ENCODE results near the gene CACNB1.

Gene CACNB1

GRCh38 chr17:39141915-39142664 lies 55.4 kb downstream of the CACNB1 start:
- no peak overlapping the region for H3K18ac ChIP-seq (ENCODE audit: low read length)

GRCh38 chr17:39141294-39141693 lies 56.2 kb downstream of the CACNB1 start:
- no peak for DNase-seq
- no peak overlapping the region for H3K14ac ChIP-seq (ENCODE audit: low read length)
- H3K4ac ChIP-seq (ENCODE audit: low read depth, low read length): no peak overlapping the region
- no peak overlapping the region for H2BK5ac ChIP-seq (ENCODE audit: low read depth, low read length, poor library complexity)
- no peak overlapping the region for H4K91ac ChIP-seq (ENCODE audit: low read depth, low read length)
- no peak overlapping the region for H2AK5ac ChIP-seq (ENCODE audit: low read length)
- no peak overlapping the region for H3K18ac ChIP-seq (ENCODE audit: low read length)
- no peaks in the 10 kb centered on the region for H3K9me3 ChIP-seq (ENCODE audit: insufficient read depth, low read depth, low read length)
- WGBS (ENCODE audit: extremely low coverage, insufficient coverage, insufficient read length): no CpG with 5 or more reads among the region's 5 CpGs
- no peak overlapping the region for H4K8ac ChIP-seq (ENCODE audit: low read depth, low read length)
- H3K79me1 ChIP-seq (ENCODE audit: low read length): no peaks in the 10 kb centered on the region
- no peaks in the 10 kb centered on the region for H3K36me3 ChIP-seq (ENCODE audit: control insufficient read depth in 1 of 2, insufficient read depth in 2 of 2, low read length in 2 of 2)
- no peak overlapping the region for H3K4me2 ChIP-seq (ENCODE audit: low read length)
- no peak overlapping the region for H3K23ac ChIP-seq (ENCODE audit: low read length)
- peaks cover 7% of the 10 kb centered on the region in 2 experiments for H3K4me1 ChIP-seq (ENCODE audit: control insufficient read depth in 1 of 2, insufficient read depth in 2 of 2, low read length in 2 of 2)
- no peaks in the 10 kb centered on the region for H3K27me3 ChIP-seq (ENCODE audit: insufficient read depth, low read length)
- no peak overlapping the region for H3K9ac ChIP-seq (ENCODE audit: low read length)
- no peak overlapping the region for H2BK12ac ChIP-seq (ENCODE audit: low read length)
- H3K4me3 ChIP-seq (ENCODE audit: low read depth, low read length): no peak overlapping the region
- H2BK120ac ChIP-seq (ENCODE audit: insufficient read depth, low read length, poor library complexity): no peak overlapping the region
- H3K27ac ChIP-seq (ENCODE audit: low read depth, low read length): no peak overlapping the region
- no peaks in the 10 kb centered on the region for H3K79me2 ChIP-seq (ENCODE audit: control insufficient read depth, insufficient read depth, low read length, poor library complexity)
- no peak overlapping the region for H4K12ac ChIP-seq (ENCODE audit: low read depth, low read length)
- no peak overlapping the region for H2AFZ ChIP-seq (ENCODE audit: insufficient read depth, low read length, poor library complexity)

More at GRCh38 chr17:39141915-39142664, 55.4 kb downstream of the CACNB1 start:
- Histone ChIP-seq H3K4me1 (ENCODE audit: control insufficient read depth in 1 of 2, insufficient read depth in 2 of 2, low read length in 2 of 2) (peaks cover 7% of the 10 kb centered on the region in 2 experiments), H2AFZ (ENCODE audit: insufficient read depth, low read length, poor library complexity) (no peak overlapping the region), H4K8ac (ENCODE audit: low read depth, low read length) (no peak overlapping the region), H3K14ac (ENCODE audit: low read length) (no peak overlapping the region), H3K27ac (ENCODE audit: low read depth, low read length) (no peak overlapping the region), H3K4ac (ENCODE audit: low read depth, low read length) (no peak overlapping the region), H3K9ac (ENCODE audit: low read length) (no peak overlapping the region), H3K4me3 (ENCODE audit: low read depth, low read length) (no peak overlapping the region), H3K23ac (ENCODE audit: low read length) (no peak overlapping the region), H2AK5ac (ENCODE audit: low read length) (no peak overlapping the region), H3K9me3 (ENCODE audit: insufficient read depth, low read depth, low read length) (no peaks in the 10 kb centered on the region), H3K4me2 (ENCODE audit: low read length) (no peak overlapping the region), H3K36me3 (ENCODE audit: control insufficient read depth in 1 of 2, insufficient read depth in 2 of 2, low read length in 2 of 2) (no peaks in the 10 kb centered on the region), H4K91ac (ENCODE audit: low read depth, low read length) (no peak overlapping the region), H2BK120ac (ENCODE audit: insufficient read depth, low read length, poor library complexity) (no peak overlapping the region), H3K79me1 (ENCODE audit: low read length) (no peaks in the 10 kb centered on the region), H3K27me3 (ENCODE audit: insufficient read depth, low read length) (no peaks in the 10 kb centered on the region), H3K79me2 (ENCODE audit: control insufficient read depth, insufficient read depth, low read length, poor library complexity) (no peaks in the 10 kb centered on the region), H2BK12ac (ENCODE audit: low read length) (no peak overlapping the region), H4K12ac (ENCODE audit: low read depth, low read length) (no peak overlapping the region), H2BK5ac (ENCODE audit: low read depth, low read length, poor library complexity) (no peak overlapping the region)
- no CpG with 5 or more reads among the region's 11 CpGs for WGBS (ENCODE audit: extremely low coverage, insufficient coverage, insufficient read length)
- no peak for DNase-seq

GRCh38 chr17:39139561-39139960 lies 57.9 kb downstream of the CACNB1 start:
- Histone ChIP-seq H3K9ac (ENCODE audit: low read length) (no peak overlapping the region), H3K4me3 (ENCODE audit: low read depth, low read length) (no peak overlapping the region), H3K9me3 (ENCODE audit: insufficient read depth, low read depth, low read length) (peaks cover 1% of the 10 kb centered on the region), H3K27me3 (ENCODE audit: insufficient read depth, low read length) (no peaks in the 10 kb centered on the region), H2BK120ac (ENCODE audit: insufficient read depth, low read length, poor library complexity) (no peak overlapping the region), H3K23ac (ENCODE audit: low read length) (no peak overlapping the region), H3K27ac (ENCODE audit: low read depth, low read length) (no peak overlapping the region), H3K79me1 (ENCODE audit: low read length) (no peaks in the 10 kb centered on the region), H2BK12ac (ENCODE audit: low read length) (no peak overlapping the region), H4K8ac (ENCODE audit: low read depth, low read length) (no peak overlapping the region), H3K4me1 (ENCODE audit: control insufficient read depth in 1 of 2, insufficient read depth in 2 of 2, low read length in 2 of 2) (peaks cover 7% of the 10 kb centered on the region in 2 experiments), H3K4me2 (ENCODE audit: low read length) (no peak overlapping the region), H2AFZ (ENCODE audit: insufficient read depth, low read length, poor library complexity) (no peak overlapping the region), H4K91ac (ENCODE audit: low read depth, low read length) (peak overlapping the region; percentile 8), H3K79me2 (ENCODE audit: control insufficient read depth, insufficient read depth, low read length, poor library complexity) (no peaks in the 10 kb centered on the region), H3K36me3 (ENCODE audit: control insufficient read depth in 1 of 2, insufficient read depth in 2 of 2, low read length in 2 of 2) (no peaks in the 10 kb centered on the region), H3K4ac (ENCODE audit: low read depth, low read length) (no peak overlapping the region), H2BK5ac (ENCODE audit: low read depth, low read length, poor library complexity) (no peak overlapping the region), H4K12ac (ENCODE audit: low read depth, low read length) (no peak overlapping the region), H3K18ac (ENCODE audit: low read length) (no peak overlapping the region), H2AK5ac (ENCODE audit: low read length) (no peak overlapping the region), H3K14ac (ENCODE audit: low read length) (no peak overlapping the region)
- DNase-seq: no peak
- no CpG with 5 or more reads among the region's 9 CpGs for WGBS (ENCODE audit: extremely low coverage, insufficient coverage, insufficient read length)

GRCh38 chr17:39139161-39139511 lies 58.3 kb downstream of the CACNB1 start:
- WGBS (ENCODE audit: extremely low coverage, insufficient coverage, insufficient read length): no CpG with 5 or more reads among the region's 2 CpGs
- no peak overlapping the region for H4K91ac ChIP-seq (ENCODE audit: low read depth, low read length)
- no peak overlapping the region for H2BK5ac ChIP-seq (ENCODE audit: low read depth, low read length, poor library complexity)
- no peaks in the 10 kb centered on the region for H3K27me3 ChIP-seq (ENCODE audit: insufficient read depth, low read length)
- no peak overlapping the region for H2AFZ ChIP-seq (ENCODE audit: insufficient read depth, low read length, poor library complexity)
- H3K9me3 ChIP-seq (ENCODE audit: insufficient read depth, low read depth, low read length): peaks cover 1% of the 10 kb centered on the region
- H2BK12ac ChIP-seq (ENCODE audit: low read length): no peak overlapping the region
- no peak overlapping the region for H3K14ac ChIP-seq (ENCODE audit: low read length)
- H3K4me3 ChIP-seq (ENCODE audit: low read depth, low read length): no peak overlapping the region
- no peak overlapping the region for H3K23ac ChIP-seq (ENCODE audit: low read length)
- no peak overlapping the region for H3K9ac ChIP-seq (ENCODE audit: low read length)
- no peaks in the 10 kb centered on the region for H3K79me1 ChIP-seq (ENCODE audit: low read length)
- H3K4me1 ChIP-seq (ENCODE audit: control insufficient read depth in 1 of 2, insufficient read depth in 2 of 2, low read length in 2 of 2): peaks cover 7% of the 10 kb centered on the region in 2 experiments
- H3K27ac ChIP-seq (ENCODE audit: low read depth, low read length): no peak overlapping the region
- H3K18ac ChIP-seq (ENCODE audit: low read length): no peak overlapping the region
- no peak overlapping the region for H4K12ac ChIP-seq (ENCODE audit: low read depth, low read length)
- H3K4me2 ChIP-seq (ENCODE audit: low read length): no peak overlapping the region
- H3K79me2 ChIP-seq (ENCODE audit: control insufficient read depth, insufficient read depth, low read length, poor library complexity): no peaks in the 10 kb centered on the region
- H2BK120ac ChIP-seq (ENCODE audit: insufficient read depth, low read length, poor library complexity): no peak overlapping the region
- DNase-seq: no peak
- no peaks in the 10 kb centered on the region for H3K36me3 ChIP-seq (ENCODE audit: control insufficient read depth in 1 of 2, insufficient read depth in 2 of 2, low read length in 2 of 2)
- no peak overlapping the region for H3K4ac ChIP-seq (ENCODE audit: low read depth, low read length)
- H4K8ac ChIP-seq (ENCODE audit: low read depth, low read length): no peak overlapping the region
- H2AK5ac ChIP-seq (ENCODE audit: low read length): no peak overlapping the region
